ENCODE measurements around the gene PLCL2. TPM values are rescaled to one million over a fixed set of nuclear protein-coding genes. Genes with fewer than 3 reads are reported as not detected.

Gene PLCL2
- total RNA-seq, 1 donor from 2014 or later: 26.1 TPM

DNA sequence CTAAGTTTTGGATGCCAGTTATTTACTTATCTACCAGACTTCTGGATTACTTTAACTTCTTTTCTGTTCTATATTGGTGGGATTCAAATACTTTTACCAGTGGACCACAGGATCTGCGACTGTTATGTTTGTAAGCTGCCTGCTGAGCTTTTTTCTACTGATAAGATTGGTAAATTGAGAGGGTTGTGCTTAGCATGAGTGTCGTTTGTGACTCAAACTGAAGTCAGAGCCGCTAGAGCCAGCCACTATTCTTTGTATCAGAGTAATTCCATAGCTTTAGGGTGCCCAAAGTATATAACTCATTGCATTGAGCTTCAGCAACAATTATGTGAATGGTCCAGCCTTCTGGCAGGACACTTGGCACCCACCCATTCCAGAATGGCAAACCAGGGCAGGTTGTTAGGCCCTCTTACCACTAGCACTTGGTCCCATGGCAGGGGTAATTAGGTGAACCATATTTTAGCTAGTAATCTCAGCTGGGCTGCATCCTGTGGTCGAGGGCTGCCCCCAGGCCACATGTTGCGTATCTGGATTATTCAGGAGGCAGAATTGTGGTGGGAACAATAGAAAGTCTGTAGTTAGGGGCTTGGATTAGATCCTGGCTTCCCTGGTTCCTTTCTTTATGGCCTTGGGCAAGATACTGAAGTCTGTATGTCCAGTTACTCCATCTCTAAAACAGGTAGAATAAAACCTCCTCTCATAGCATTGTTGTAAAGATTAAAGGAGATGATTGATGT is 6.0 kb downstream of the PLCL2 start:
- DNase-seq (ENCODE audit: low spot score): no peak

GRCh38 chr3:16893618-16894200 is 9.0 kb downstream of the PLCL2 start:
- no peak for DNase-seq (ENCODE audit: low spot score)

DNA sequence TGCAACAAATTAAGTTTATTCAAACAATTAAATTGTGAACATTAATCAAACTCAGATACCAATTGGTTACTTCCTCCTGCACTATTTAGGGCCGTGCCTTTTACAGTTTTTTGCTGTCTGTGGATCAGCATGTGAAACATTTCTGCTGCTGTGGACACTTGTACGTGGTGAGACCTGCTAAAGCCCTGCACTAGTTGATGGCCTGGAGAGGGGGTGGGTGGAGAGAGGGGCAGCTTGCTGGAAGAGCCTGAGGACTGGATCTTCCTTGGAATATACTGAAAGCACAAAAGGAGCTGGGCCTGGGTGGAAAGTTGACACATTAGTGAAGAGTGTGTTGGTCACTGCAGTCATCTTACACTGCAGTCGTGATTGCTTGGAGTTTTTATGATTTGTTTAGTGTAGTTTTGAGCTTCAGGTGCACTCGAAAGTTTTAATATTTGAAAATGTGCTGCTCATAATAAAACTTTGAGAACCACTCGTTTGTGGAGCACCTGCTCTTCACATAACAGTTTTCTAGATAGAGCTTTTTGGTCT is 11.4 kb downstream of the PLCL2 start:
- no peak for DNase-seq (ENCODE audit: low spot score)

DNA sequence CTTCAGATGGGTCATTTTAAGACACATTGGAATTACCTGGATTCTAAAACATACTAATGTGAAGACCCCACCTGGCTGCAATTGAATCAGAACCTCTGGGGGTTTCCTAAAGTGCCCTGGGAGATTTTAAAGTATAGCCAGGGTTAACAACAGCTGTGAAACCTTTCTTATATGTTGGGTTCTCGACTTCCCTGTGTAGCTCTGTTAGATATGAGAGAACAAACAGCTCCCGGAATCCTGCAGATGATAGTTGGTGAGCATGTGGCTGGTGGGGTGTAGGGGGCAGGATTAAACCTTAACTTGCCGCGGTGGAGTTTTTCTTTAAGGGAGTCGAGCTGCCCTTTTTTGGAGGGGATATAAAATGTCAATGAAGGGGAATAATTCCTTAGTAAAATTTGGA is 12.1 kb downstream of the PLCL2 start:
- DNase-seq (ENCODE audit: low spot score): no peak

DNA sequence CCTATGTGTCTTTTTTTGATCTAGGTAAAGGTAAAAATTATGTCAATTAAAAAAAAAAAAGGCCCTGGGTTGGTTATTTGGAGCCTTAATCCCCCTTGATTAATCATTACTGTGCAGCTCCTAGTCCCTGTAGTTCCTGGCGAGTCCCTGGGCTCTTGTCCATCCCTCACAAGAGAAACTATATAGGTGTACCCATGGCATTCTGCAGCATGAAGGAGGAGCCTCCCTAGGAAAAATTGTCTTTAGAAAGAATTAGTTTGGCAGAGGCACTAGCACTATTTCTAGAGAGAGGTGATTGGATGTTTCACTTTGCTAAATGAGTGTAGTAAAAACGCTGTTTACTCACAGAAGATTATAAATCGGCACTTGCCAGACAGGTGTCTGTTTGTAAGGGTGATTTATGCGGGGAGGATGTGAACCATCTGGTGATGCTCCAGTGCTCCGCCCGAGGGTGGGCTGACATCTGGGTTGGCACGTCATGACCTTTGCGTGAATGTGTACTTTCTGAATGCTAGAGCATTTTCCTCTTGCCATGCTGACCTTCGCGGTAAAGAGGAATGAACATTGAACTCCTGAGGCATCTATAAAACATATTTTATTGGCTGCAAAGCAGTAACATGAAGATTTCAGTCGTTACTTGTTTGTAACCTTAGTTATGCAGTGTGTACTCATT is 12.6 kb downstream of the PLCL2 start:
- DNase-seq (ENCODE audit: low spot score): no peak

- no peak for DNase-seq (ENCODE audit: low spot score)
Observed at GRCh38 chr3:16898595-16899395, 14.0 kb downstream of the PLCL2 start.

GRCh38 chr3:16899919-16900318 is 15.2 kb downstream of the PLCL2 start:
- DNase-seq (ENCODE audit: low spot score): no peak

DNA sequence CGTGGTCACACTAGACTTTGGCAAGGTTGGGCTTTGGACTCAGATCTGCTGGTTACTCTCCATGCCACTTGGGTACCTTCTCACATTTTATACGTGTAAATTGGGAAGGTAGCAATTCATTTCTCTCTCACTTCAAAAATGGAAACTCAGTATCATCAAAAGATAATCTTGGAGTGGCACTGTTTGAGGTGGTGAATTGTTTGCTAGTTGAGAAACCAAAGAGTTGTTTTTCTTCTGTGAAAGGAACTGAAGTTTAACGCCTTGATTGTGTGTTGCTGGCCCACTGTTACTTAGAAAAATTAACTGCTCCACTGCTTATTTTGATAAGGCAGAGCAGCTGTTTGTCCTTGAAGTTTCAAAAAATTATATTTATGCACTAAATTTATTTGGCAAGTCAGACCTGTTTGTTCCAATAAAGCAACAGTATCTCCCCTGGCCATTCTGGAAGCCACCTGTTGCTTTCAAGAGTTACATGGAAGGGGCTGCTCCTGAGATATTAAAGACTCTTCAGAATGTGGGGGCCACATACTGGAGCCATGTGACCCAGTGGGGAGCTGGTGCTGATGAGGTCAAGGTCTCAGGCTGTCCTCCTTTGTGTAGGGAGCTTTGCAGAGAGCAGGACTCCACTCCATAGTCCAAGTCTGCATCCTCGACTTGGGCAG is 16.2 kb downstream of the PLCL2 start:
- DNase-seq (ENCODE audit: low spot score): no peak

- no peak for DNase-seq (ENCODE audit: low spot score)
Observed at GRCh38 chr3:16904423-16905417, 20.0 kb downstream of the PLCL2 start.

DNA sequence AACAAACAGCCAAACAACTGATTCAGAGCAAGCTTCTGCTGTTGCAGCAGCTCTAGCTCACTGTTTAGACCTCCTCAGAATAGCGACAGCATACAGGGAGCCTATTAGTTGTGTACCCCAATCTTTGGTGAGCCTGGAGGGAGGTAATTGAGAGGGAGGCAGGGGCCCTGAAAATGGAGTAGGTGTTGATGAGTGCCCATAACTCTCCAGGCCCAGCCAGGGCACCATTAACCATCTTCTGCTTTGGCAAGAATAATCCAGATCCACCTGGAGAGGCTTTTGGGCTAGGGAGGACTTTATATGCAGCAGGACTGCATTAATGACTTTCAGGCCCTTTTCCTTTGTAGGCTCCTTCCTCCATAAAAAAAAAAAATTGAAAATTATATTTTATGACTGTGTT is 20.9 kb downstream of the PLCL2 start:
- DNase-seq (ENCODE audit: low spot score): no peak

DNA sequence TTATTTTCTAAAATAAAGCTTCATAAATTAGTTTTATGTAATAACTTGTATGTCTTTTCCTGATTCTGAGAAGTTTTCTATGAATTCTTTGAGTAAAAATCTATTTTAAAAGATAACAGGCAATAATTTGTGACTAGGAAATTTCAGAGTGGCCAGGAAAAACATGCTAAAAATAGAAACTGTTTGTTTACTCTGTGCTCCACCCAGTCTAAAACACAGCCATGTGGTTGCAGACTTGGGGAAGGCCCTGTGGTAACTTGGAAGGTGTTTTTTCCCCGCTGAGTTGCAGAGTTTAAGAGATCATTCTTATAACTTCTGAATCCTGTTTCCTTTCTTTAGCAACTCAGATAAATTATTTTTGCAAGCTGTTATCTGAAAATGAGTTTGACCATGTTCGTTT is 21.9 kb downstream of the PLCL2 start:
- no peak for DNase-seq (ENCODE audit: low spot score)

DNA sequence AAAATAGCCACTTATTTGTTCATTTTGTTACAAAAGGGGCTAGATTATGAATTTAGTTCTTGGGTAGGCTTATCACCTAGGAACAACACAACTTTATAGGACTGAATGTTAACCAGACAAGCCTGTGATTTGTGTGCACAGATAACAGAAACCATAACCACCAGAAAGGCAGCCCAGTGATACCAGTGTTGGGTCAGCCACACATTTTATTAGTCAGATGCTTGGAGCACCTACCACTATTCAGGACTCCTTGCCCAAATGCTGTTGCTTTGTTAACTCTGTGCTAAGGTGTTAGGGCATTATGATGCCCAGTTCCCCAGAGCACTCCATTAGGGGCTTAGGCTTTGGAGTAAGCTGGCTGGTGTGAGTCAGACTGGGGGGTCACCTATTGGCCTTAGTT is 22.5 kb downstream of the PLCL2 start:
- DNase-seq (ENCODE audit: low spot score): no peak

- DNase-seq (ENCODE audit: low spot score): no peak
Observed at GRCh38 chr3:16908016-16908807, 23.5 kb downstream of the PLCL2 start.

DNA sequence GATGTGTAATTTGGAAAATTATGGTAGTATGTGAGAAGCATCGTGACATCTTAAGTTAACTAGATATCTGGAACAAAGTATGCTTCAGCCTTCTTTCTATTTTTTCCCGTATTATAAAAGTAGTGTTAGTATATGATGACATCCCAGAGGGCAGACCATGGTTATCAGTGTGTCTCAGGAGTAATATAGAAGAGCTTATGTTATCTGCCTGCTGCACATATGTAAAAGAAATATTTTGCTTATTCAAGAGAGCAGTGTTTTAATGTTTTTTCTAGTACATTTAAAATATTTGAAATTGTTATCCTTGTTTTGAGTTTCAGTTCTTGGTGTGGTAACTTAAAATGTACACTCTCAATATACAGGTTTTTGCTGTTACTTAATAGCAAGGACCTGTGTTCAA is 24.1 kb downstream of the PLCL2 start:
- no peak for DNase-seq (ENCODE audit: low spot score)

- DNase-seq (ENCODE audit: low spot score): no peak
Observed at GRCh38 chr3:16909802-16910201, 25.0 kb downstream of the PLCL2 start.

DNA sequence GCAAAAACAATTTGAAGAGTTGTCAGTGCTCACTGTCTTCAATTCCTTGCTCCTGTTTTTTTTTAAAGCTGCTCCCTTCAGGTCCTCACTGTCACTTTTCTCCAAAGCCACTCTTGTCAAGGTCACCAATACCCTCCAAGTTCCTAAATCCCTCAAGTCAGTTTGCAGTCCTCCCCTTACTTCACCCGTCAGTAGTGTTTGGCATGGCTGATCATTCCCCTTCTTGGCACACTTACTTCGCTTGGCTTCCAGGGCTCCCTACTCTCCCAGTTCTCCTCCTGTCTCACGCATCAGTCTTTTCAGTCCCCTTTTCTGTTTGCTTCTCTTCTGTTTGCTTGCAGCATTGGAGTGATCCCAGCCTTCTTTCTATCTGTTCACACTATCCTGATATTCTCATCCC is 25.5 kb downstream of the PLCL2 start:
- DNase-seq (ENCODE audit: low spot score): no peak

GRCh38 chr3:16911916-16912315 is 27.2 kb downstream of the PLCL2 start:
- no peak for DNase-seq (ENCODE audit: low spot score)

GRCh38 chr3:16912400-16913263 is 27.9 kb downstream of the PLCL2 start:
- DNase-seq (ENCODE audit: low spot score): no peak

DNA sequence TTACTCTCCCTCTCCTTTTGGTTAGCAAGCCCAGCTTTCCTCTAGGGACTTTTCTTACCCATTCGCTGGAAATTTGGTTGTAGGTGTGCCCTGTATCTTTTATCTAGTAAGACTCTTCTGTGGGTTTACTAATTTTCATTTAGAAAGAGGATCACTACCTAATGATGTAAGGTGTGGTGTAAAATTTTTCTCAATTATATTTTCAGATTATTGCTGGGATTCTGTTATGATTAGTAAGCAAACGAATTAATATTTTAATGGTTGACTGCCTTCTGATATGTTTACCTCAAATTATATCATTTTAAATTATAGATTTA is 28.5 kb downstream of the PLCL2 start:
- DNase-seq (ENCODE audit: low spot score): no peak

Measured in mucosa of gallbladder (tissue), 1 donor.